MCF 10A (cell line): ENCODE data around the gene TCEANC2. TPM values are rescaled to one million over a fixed set of nuclear protein-coding genes. Genes with fewer than 3 reads are reported as not detected.

Experiments
- BruUV-seq: library from RNA; stranded (reverse); fragments of 400-500 nt; replicated peaks from 2 replicates; lab custom pipeline; 2021; lab: Mats Ljungman, UMichigan
- CTCF ChIA-PET: fragments of 300-600 bp; sonication (Branson Sonifier 250); formaldehyde crosslinking; extraction: SDS; loops from one replicate; lab custom pipeline; 2021; ENCODE audit warnings: antibody characterized with exemption, inconsistent platforms; lab: Yijun Ruan, JAX
- POLR2A ChIA-PET: fragments of 300-600, 350-650 bp; sonication (Branson Sonifier 250); formaldehyde crosslinking; extraction: SDS; loops from one replicate; lab custom pipeline; 2020; ENCODE audit warnings: antibody characterized with exemption, inconsistent platforms; lab: Yijun Ruan, JAX
- DNase-seq: peaks from one replicate; pipeline ENCODE4 v3.0.0-alpha.2; 2018; ENCODE audit not compliant: unreplicated experiment
- H3K27ac Mint-ChIP-seq: one replicate; pipeline ENCODE4 v1.8.0; 2022; ENCODE audit warnings: mild to moderate bottlenecking, low read depth, mixed read lengths; ENCODE audit not compliant: unreplicated experiment
- H3K27me3 Mint-ChIP-seq: one replicate; pipeline ENCODE4 v1.8.0; 2022; ENCODE audit warnings: mixed read lengths; ENCODE audit not compliant: insufficient read depth, unreplicated experiment
- H3K36me3 Mint-ChIP-seq: one replicate; pipeline ENCODE4 v1.8.0; 2022; ENCODE audit warnings: mild to moderate bottlenecking, moderate library complexity, mixed read lengths; ENCODE audit not compliant: insufficient read depth, unreplicated experiment
- H3K4me1 Mint-ChIP-seq: one replicate; pipeline ENCODE4 v1.8.0; 2022; ENCODE audit warnings: mixed read lengths; ENCODE audit not compliant: insufficient read depth, unreplicated experiment
- H3K4me3 Mint-ChIP-seq: one replicate; pipeline ENCODE4 v1.8.0; 2022; ENCODE audit warnings: mild to moderate bottlenecking, moderate library complexity, mixed read lengths; ENCODE audit not compliant: unreplicated experiment
- H3K9me3 Mint-ChIP-seq: one replicate; pipeline ENCODE4 v1.8.0; 2022; ENCODE audit warnings: mixed read lengths; ENCODE audit not compliant: unreplicated experiment
- intact Hi-C: fragments of 100-400 bp; cut with micrococcal nuclease; formaldehyde crosslinking; loops from 2 replicates; pipeline ENCODE4 v1.14.1; 2022
- total RNA-seq: library from RNA; stranded (reverse); gene quantifications from 2 replicates; pipeline ENCODE4 v1.2.3, GENCODE V29; 2022
- TF ChIP-seq, protein P1 (sequence below): fragments of 200-600 bp; IDR thresholded peaks from one replicate; pipeline ENCODE4 v1.8.0; 2022; ENCODE audit warnings: antibody characterized with exemption, mild to moderate bottlenecking; ENCODE audit not compliant: unreplicated experiment

The TCEANC2 gene
- total RNA-seq, 1 experiment from 2014 or later, result 3.6 TPM

DNA sequence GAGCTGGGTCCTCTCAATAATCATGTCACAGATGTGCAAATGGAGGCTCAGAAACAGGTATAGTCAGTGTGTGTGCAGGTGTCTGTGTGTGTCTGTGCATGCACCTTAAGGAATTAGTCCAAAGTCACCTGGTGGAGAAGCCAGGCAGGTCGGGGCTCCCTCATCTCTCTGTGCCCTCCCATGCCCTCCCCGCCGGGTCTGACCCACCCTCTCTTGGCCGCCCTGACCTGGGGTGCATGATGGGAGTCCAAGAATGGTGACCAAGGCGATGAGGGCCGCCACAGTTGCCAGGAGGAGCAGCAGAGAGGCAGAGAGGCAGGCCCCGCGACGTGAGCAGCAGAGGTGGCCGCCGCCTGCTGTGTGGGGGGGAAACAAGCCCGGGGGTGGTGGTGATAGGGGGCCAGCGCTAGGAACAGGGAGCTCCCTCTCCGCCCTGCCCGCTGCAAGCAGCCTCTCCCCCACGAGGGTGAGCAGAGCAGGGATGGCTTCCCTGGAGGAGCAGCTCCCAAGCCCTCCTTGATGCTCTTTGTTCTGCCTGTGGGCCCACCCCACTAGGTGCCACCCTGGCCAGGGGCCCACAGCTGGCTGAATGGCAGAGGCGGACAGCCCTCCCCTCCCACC is 39.3 kb upstream of the TCEANC2 start:
- POLR2A ChIA-PET, result interaction anchor here (0.6 to 3.7 kb wide), 3 partner anchors 8 to 182 kb away, joined by 3 to 25 read pairs (median 4); partner anchors contain the start of genes TCEANC2 and TMEM59

DNA sequence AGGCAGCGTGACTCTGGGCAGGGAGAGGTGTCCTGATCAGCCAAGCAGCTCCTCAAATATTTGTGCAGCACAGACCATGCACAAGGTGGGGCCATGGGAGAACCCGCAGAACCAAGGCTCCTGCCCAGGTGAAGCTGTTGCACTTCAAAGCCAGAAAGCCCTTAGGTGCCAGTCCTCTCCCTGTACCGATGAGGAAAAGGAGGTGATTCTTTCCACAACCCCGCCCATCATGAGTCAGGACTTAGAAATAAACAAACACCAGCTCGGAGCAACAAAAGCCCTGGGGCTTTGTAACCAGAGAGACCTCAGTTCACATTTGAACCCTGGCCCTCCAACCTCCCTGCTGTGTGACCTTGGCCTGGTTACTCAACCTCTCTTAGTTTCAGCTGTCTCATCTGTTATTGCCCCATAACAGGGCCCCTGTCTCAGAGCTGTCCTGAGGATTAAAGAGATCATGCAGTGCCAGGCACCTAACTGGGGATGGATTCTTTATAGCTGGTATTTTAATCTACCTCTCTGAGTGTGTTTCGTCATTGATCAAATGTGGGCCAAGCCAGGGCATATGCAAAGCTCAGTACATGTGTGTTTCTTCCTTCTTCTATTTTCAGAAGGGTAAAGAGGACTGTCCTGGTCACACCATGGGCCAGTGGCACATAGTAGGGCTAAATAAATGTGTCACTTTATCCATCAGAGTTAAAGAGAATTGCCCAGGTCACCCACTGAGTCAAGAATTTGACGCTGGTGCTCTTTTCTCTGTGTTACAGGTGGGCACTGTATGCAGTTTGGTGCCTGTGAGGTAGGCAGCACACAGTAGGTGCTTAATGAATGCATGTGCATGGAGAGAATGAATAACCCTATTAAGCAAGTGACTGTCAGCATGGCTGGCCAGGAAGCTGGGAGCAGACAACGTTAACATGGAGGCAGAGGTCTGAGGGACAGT is 36.8 kb upstream of the TCEANC2 start:
- Mint-ChIP-seq H3K4me1 (peaks cover 13% of the 10 kb centered on the region), H3K27me3 (peaks cover 9% of the 10 kb centered on the region), H3K36me3 (no peaks in the 10 kb centered on the region), H3K9me3 (no peaks in the 10 kb centered on the region), H3K27ac (peak overlapping the region; percentile 82), H3K4me3 (no peak overlapping the region)
- TF ChIP-seq, protein P1, sequence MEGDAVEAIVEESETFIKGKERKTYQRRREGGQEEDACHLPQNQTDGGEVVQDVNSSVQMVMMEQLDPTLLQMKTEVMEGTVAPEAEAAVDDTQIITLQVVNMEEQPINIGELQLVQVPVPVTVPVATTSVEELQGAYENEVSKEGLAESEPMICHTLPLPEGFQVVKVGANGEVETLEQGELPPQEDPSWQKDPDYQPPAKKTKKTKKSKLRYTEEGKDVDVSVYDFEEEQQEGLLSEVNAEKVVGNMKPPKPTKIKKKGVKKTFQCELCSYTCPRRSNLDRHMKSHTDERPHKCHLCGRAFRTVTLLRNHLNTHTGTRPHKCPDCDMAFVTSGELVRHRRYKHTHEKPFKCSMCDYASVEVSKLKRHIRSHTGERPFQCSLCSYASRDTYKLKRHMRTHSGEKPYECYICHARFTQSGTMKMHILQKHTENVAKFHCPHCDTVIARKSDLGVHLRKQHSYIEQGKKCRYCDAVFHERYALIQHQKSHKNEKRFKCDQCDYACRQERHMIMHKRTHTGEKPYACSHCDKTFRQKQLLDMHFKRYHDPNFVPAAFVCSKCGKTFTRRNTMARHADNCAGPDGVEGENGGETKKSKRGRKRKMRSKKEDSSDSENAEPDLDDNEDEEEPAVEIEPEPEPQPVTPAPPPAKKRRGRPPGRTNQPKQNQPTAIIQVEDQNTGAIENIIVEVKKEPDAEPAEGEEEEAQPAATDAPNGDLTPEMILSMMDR, result no peak
- peak; percentile 92 for DNase-seq
- POLR2A ChIA-PET, result interaction anchor here (0.5 to 3.7 kb wide), 7 partner anchors 15 to 198 kb away, joined by 3 to 25 read pairs (median 3); partner anchors contain the start of genes IFT25, TCEANC2 and TMEM59
- intact Hi-C loops, result no loop called here
- BruUV-seq, result no TSS peak
- CTCF ChIA-PET, result interaction anchor here (0.7 to 1.2 kb wide), 5 partner anchors 13 to 138 kb away, joined by 3 to 4 read pairs (median 3); no protein-coding TSS in a partner anchor

More for the DNA sequence above, 39.3 kb upstream of the TCEANC2 start:
- Mint-ChIP-seq H3K27me3 (peaks cover 29% of the 10 kb centered on the region), H3K4me1 (peaks cover 13% of the 10 kb centered on the region), H3K27ac (no peak overlapping the region), H3K9me3 (no peaks in the 10 kb centered on the region), H3K4me3 (no peak overlapping the region), H3K36me3 (peaks cover 4% of the 10 kb centered on the region)
- BruUV-seq, result no TSS peak
- CTCF ChIA-PET, result interaction anchor here (1.4 kb wide), 1 partner anchor 154 kb away, joined by 3 read pairs; no protein-coding TSS in a partner anchor
- TF ChIP-seq, protein P1, result no peak
- no peak for DNase-seq
- intact Hi-C loops, result no loop called here

DNA sequence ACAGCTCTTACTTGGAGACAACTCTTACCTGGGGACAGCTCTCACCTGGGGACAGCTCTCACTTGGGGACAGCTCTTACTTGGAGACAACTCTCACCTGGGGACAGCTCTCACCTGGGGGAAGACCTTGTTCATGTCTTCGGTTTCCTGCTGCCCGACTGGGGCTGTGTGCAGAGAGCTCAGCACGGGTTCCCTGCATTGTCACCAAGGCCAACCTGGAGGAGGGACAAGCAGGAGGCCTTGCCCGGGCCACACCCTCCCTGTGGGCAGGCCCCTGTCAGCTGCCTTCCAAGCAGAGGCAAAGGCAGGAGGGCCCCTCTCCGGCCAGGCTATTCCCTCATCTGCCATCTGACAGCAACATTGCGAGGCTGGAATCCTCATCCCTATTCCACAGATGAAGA is 35.4 kb upstream of the TCEANC2 start, which contains the start of gene LDLRAD1:
Gene LDLRAD1 (minus strand): TSS at position 208 of the 400 bp plus-strand sequence. CDS start 74 bp downstream, at position 134.
- no peak within 1 kb of the TSS for H3K27ac Mint-ChIP-seq
- TF ChIP-seq, protein P1, result no peak
- H3K4me1 Mint-ChIP-seq, result peaks cover 13% of the 10 kb centered on the region
- no TSS peak for BruUV-seq
- POLR2A ChIA-PET, result interaction anchor here (1.5 kb wide), 1 partner anchor 35 kb away, joined by 5 read pairs; the partner anchor contains the start of genes TCEANC2 and TMEM59
- intact Hi-C loops, result no loop called here
- no peaks in the 10 kb centered on the region for H3K27me3 Mint-ChIP-seq
- DNase-seq, result no peak
- H3K4me3 Mint-ChIP-seq, result no peak within 1 kb of the TSS
- CTCF ChIA-PET, result interaction anchor here (1.0 to 1.7 kb wide), 2 partner anchors 11 to 59 kb away, joined by 3 to 6 read pairs; no protein-coding TSS in a partner anchor
- H3K36me3 Mint-ChIP-seq, result no peaks in the 10 kb centered on the region
- H3K9me3 Mint-ChIP-seq, result no peaks in the 10 kb centered on the region
